A673 (cell line): ENCODE measurements around the gene IGSF10.

Experiments
- EZH2 ChIP-seq: fragments of 200-600 bp; sonication (generic); IDR thresholded peaks from 2 replicates; pipeline ENCODE4 v1.6.1; 2017; ENCODE audit warnings: borderline replicate concordance, low read depth, mild to moderate bottlenecking, mixed read lengths, antibody characterized with exemption, low read length; ENCODE audit not compliant: poor library complexity, severe bottlenecking
- TF ChIP-seq, protein P1 (sequence below): fragments of 300-800, 200-600 bp; sonication (generic); conservative IDR thresholded peaks from 2 replicates; pipeline ENCODE4 v1.5.1; 2017; ENCODE audit warnings: low read depth, mild to moderate bottlenecking, antibody characterized with exemption, low read length, moderate library complexity, mixed read lengths

DNA sequence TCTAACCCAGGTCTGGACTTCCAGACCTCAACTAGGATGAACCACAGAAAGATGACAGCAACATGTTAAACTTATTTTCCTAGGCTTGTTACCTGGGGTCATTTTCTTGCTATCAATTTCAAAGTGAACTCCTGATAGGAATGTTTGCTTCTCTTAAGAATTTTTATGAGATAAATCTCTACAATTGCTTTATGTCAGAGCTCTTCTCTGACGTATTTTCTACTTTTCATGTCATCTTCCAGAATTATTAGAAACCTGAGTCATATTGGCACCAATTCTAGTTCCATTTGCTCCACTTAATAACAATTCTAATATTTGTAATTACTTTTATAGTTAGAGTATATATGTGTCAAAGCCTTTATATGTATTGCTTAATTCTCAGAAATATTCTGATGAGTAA is 2.1 kb upstream of the IGSF10 start:
- TF ChIP-seq, protein P1, sequence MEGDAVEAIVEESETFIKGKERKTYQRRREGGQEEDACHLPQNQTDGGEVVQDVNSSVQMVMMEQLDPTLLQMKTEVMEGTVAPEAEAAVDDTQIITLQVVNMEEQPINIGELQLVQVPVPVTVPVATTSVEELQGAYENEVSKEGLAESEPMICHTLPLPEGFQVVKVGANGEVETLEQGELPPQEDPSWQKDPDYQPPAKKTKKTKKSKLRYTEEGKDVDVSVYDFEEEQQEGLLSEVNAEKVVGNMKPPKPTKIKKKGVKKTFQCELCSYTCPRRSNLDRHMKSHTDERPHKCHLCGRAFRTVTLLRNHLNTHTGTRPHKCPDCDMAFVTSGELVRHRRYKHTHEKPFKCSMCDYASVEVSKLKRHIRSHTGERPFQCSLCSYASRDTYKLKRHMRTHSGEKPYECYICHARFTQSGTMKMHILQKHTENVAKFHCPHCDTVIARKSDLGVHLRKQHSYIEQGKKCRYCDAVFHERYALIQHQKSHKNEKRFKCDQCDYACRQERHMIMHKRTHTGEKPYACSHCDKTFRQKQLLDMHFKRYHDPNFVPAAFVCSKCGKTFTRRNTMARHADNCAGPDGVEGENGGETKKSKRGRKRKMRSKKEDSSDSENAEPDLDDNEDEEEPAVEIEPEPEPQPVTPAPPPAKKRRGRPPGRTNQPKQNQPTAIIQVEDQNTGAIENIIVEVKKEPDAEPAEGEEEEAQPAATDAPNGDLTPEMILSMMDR: no peak
- TF ChIP-seq EZH2: no peak
